ENCODE measurements around the gene IQCH. TPM values are rescaled to one million over a fixed set of nuclear protein-coding genes. Genes with fewer than 3 reads are reported as not detected.

IQCH gene
- total RNA-seq, 1 donor from 2014 or later, result 1.5 TPM

DNA sequence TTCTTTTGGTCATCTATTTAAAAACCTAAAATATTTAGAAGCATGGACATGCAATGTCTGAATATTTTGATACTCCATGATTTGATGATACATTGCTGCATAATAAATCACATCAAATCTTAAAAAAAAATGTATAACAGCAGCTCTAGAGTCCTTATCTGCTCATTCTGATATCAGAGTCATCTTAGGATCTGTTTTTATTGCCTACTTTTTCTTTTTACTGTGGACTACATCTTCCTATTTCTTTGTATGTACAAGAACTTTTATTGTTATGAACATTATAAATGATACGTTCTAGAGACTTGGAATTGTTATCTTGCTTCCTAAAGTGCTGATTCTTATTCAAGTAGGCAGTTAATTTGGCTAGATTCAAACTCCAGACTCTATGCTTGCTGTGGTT is 72.7 kb downstream of the IQCH start:
- TF ChIP-seq, protein P1, sequence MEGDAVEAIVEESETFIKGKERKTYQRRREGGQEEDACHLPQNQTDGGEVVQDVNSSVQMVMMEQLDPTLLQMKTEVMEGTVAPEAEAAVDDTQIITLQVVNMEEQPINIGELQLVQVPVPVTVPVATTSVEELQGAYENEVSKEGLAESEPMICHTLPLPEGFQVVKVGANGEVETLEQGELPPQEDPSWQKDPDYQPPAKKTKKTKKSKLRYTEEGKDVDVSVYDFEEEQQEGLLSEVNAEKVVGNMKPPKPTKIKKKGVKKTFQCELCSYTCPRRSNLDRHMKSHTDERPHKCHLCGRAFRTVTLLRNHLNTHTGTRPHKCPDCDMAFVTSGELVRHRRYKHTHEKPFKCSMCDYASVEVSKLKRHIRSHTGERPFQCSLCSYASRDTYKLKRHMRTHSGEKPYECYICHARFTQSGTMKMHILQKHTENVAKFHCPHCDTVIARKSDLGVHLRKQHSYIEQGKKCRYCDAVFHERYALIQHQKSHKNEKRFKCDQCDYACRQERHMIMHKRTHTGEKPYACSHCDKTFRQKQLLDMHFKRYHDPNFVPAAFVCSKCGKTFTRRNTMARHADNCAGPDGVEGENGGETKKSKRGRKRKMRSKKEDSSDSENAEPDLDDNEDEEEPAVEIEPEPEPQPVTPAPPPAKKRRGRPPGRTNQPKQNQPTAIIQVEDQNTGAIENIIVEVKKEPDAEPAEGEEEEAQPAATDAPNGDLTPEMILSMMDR (IDR thresholded peaks at IDR 0.05), result no peak
- ATAC-seq (ENCODE audit: low read depth) (no peak), DNase-seq (no peak)
- no peaks in the 10 kb centered on the region for H3K4me1 Mint-ChIP-seq
- ChIA-PET CTCF (interaction anchor here (1.2 kb wide), 1 partner anchor 381 kb away, joined by 4 read pairs; no protein-coding TSS in a partner anchor), POLR2A (no interaction called here)
- H3K36me3 Mint-ChIP-seq (ENCODE audit: low read depth), result no peaks in the 10 kb centered on the region
- H3K27ac Mint-ChIP-seq, result no peak overlapping the region
- intact Hi-C loops (cut with micrococcal nuclease), result no loop called here
- H3K9me3 Mint-ChIP-seq, result peaks cover 9% of the 10 kb centered on the region
- peaks cover 11% of the 10 kb centered on the region for H3K27me3 Mint-ChIP-seq
- no peak overlapping the region for H3K4me3 Mint-ChIP-seq

DNA sequence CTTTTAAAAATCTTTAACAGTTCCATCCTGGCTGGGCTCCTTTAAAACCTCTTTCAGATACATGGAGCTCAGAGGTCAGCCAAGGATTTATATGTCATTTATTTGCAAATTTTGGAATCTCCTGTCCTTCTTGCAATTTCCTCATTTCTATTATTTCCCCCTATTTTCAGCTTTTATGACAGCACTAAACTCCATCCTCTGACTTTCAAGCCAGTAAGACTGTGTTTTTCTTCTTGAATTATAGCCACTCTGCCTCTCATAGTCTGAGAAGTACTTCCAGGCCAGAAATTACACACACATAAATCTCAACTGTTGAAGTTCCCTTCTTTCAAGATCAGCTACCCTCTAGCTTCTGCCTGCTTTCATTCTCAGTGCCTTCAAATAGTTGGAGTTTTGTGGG is 73.2 kb downstream of the IQCH start:
- intact Hi-C loops (cut with micrococcal nuclease), result no loop called here
- Mint-ChIP-seq H3K9me3 (peaks cover 7% of the 10 kb centered on the region), H3K27me3 (peaks cover 10% of the 10 kb centered on the region), H3K4me1 (no peaks in the 10 kb centered on the region), H3K36me3 (ENCODE audit: low read depth) (no peaks in the 10 kb centered on the region), H3K4me3 (no peak overlapping the region), H3K27ac (no peak overlapping the region)
- DNase-seq (no peak), ATAC-seq (ENCODE audit: low read depth) (no peak)
- TF ChIP-seq, protein P1 (IDR thresholded peaks at IDR 0.05), result no peak
- ChIA-PET POLR2A (no interaction called here), CTCF (interaction anchor here (1.2 kb wide), 1 partner anchor 381 kb away, joined by 4 read pairs; no protein-coding TSS in a partner anchor)

DNA sequence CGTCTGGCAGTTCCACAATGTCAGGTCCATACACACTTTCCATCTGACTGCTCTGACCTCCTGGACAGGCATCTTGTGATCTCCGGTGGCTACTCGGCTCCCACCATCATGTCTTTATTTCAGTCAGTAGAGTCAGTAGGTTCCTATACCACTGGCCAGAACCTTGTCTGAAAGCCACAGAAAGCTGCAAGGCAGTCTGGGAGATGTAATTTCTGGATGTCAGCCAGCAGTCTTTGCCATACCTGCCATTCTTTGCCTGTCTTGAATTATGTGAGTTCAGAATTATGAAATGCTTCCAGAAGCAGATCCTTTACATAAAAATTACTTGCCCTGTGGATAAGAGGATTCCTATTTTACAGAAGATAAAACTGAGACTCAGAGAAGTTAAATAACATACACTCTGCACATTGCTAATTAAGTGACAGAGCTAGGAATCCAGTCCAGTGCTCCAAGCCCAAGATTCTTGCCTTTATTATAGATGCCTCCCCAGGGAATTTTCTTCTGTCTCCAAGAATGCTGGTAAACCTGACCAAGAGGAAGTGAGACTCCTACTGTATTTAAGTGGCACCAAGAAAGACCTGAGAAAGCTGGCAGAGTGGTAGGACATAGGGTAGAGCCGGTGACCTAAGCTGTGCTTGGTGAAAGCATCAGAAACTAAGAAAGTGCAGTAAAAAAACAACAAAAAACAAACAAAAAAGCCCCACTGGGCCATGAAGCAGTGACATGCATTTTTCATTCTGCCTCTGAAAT is 75.6 kb downstream of the IQCH start:
- peaks cover 7% of the 10 kb centered on the region for H3K9me3 Mint-ChIP-seq
- no peak overlapping the region for H3K4me3 Mint-ChIP-seq
- POLR2A ChIA-PET, result no interaction called here
- intact Hi-C loops (cut with micrococcal nuclease), result no loop called here
- ATAC-seq (ENCODE audit: low read depth) (no peak), DNase-seq (no peak)
- CTCF ChIA-PET, result no interaction called here
- H3K27me3 Mint-ChIP-seq, result peaks cover 5% of the 10 kb centered on the region
- TF ChIP-seq, protein P1 (IDR thresholded peaks at IDR 0.05), result no peak
- no peak overlapping the region for H3K27ac Mint-ChIP-seq
- no peaks in the 10 kb centered on the region for H3K4me1 Mint-ChIP-seq
- no peaks in the 10 kb centered on the region for H3K36me3 Mint-ChIP-seq (ENCODE audit: low read depth)

DNA sequence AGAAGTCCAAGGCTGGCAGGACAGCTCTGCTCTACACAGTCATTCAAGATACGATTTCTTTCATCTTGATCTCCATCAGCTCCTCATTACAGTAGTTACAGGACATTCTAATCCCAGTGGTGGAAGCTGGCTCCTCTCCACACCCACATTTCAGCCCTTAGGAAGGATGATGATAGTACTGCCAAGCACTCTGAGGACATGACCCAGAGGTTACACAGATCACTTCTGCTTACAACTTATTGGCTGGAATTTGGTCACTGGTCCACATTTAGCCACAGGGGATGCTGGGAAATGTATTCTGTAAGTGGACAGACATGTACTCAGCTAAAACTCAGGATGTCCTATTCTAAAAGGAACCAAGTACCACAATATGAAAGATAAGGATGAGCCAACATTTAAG is 77.1 kb downstream of the IQCH start:
- Mint-ChIP-seq H3K4me3 (no peak overlapping the region), H3K36me3 (ENCODE audit: low read depth) (no peaks in the 10 kb centered on the region), H3K4me1 (no peaks in the 10 kb centered on the region), H3K27me3 (peaks cover 5% of the 10 kb centered on the region), H3K9me3 (peaks cover 7% of the 10 kb centered on the region), H3K27ac (no peak overlapping the region)
- ATAC-seq (ENCODE audit: low read depth) (no peak), DNase-seq (no peak)
- intact Hi-C loops (cut with micrococcal nuclease), result no loop called here
- ChIA-PET POLR2A (no interaction called here), CTCF (interaction anchor here (1.1 kb wide), 1 partner anchor 15 kb away, joined by 3 read pairs; no protein-coding TSS in a partner anchor)
- TF ChIP-seq, protein P1 (IDR thresholded peaks at IDR 0.05), result no peak

DNA sequence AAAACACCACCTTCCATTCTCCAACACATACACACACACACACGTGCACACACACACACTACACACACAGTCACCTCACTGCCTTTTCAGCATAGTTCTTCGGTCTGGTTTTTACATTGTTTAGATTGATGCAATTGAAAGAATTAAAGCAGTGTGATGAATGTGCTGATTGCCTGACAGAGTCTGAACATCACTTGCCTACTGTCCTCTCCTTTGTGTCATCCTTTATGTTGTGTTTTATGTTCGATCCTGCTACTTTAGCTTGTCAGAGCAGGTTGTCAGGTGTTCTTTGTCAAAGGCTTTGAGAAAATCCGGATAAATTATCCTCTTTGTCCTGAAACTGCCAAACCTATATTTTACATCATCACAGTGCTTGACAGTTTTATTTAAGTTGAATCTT is 80.4 kb downstream of the IQCH start:
- Mint-ChIP-seq H3K4me3 (no peak overlapping the region), H3K27me3 (peaks cover 6% of the 10 kb centered on the region), H3K36me3 (ENCODE audit: low read depth) (no peaks in the 10 kb centered on the region), H3K9me3 (no peaks in the 10 kb centered on the region), H3K27ac (no peak overlapping the region), H3K4me1 (no peaks in the 10 kb centered on the region)
- no peak for DNase-seq
- ATAC-seq (ENCODE audit: low read depth), result no peak
- TF ChIP-seq, protein P1 (IDR thresholded peaks at IDR 0.05), result no peak
- POLR2A ChIA-PET, result no interaction called here
- intact Hi-C loops (cut with micrococcal nuclease), result no loop called here
- CTCF ChIA-PET, result no interaction called here

Measured in activated B cell treated with CpG ODN at 0.5 μM for 24 hours (primary cell).